Choroid plexus epithelial cell (primary cell): Measurements from ENCODE around the gene CHSY3.

Source experiments
- DNase-seq: peaks from one replicate; pipeline ENCODE4 v3.0.0-alpha.2; 2010; ENCODE audit warnings: low read depth
- H3K4me3 ChIP-seq: 2 replicates; pipeline ENCODE4 v1.5.1; 2011; ENCODE audit warnings: low read depth, mild to moderate bottlenecking, control low read depth, low read length, moderate library complexity
- CTCF ChIP-seq: conservative IDR thresholded peaks from 2 replicates; pipeline ENCODE4 v1.5.1; 2011; ENCODE audit warnings: low read depth, mild to moderate bottlenecking, control low read depth, inconsistent platforms, low read length, moderate library complexity

The CHSY3 gene

GRCh38 chr5:130096483-130096882, 192.2 kb downstream of the CHSY3 start:
- no peak for DNase-seq
- no peak for TF ChIP-seq CTCF
- no peak overlapping the region for H3K4me3 ChIP-seq

- no peak for TF ChIP-seq CTCF
- no peak overlapping the region for H3K4me3 ChIP-seq
- no peak for DNase-seq
These were observed 194.7 kb downstream of the CHSY3 start for GRCh38 chr5:130099008-130099407.

GRCh38 chr5:130102375-130102774, 198.1 kb downstream of the CHSY3 start:
- TF ChIP-seq CTCF = no peak
- no peak overlapping the region for H3K4me3 ChIP-seq
- no peak for DNase-seq

GRCh38 chr5:130102960-130103359, 198.7 kb downstream of the CHSY3 start:
- no peak for DNase-seq
- no peak for TF ChIP-seq CTCF
- H3K4me3 ChIP-seq = no peak overlapping the region

GRCh38 chr5:130104895-130105688, 200.8 kb downstream of the CHSY3 start:
- no peak overlapping the region for H3K4me3 ChIP-seq
- TF ChIP-seq CTCF = no peak
- DNase-seq = peak; percentile 23

GRCh38 chr5:130106480-130106879, 202.2 kb downstream of the CHSY3 start:
- no peak for DNase-seq

More at GRCh38 chr5:130106480-130106879, 202.2 kb downstream of the CHSY3 start:
- TF ChIP-seq CTCF = no peak
- H3K4me3 ChIP-seq = no peak overlapping the region
